GM12801 (cell line): ENCODE data around the gene GRIK4.

Experiments
- CTCF ChIP-seq: IDR thresholded peaks from one replicate; pipeline ENCODE4 v1.5.1; 2011; ENCODE audit warnings: control low read depth; ENCODE audit not compliant: insufficient read length; ENCODE audit errors: extremely low read depth

Gene GRIK4

DNA sequence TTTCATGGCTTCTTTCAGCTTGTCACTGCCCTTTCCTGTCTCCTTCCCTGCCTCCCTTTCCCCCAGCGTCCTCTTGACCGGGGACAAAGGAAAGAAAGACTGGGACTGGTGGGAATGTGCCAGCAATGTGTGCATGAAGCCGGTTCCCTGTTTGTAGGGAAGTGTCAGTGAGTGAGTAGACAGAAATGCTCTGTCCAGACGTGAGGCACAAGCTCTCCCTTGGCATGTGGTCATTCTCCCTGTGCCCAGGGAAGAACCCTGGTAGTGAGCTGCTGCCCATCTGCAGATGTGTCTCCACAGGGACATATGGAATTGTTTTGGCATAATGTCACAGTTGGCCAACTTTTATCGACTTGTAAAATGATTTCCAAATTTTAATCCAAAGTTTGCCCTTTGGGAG is 426.0 kb downstream of the GRIK4 start:
- no peak for TF ChIP-seq CTCF

- TF ChIP-seq CTCF: no peak
Measured at GRCh38 chr11:120938260-120938659, 426.7 kb downstream of the GRIK4 start.

GRCh38 chr11:120940160-120940848 is 428.8 kb downstream of the GRIK4 start:
- no peak for TF ChIP-seq CTCF

DNA sequence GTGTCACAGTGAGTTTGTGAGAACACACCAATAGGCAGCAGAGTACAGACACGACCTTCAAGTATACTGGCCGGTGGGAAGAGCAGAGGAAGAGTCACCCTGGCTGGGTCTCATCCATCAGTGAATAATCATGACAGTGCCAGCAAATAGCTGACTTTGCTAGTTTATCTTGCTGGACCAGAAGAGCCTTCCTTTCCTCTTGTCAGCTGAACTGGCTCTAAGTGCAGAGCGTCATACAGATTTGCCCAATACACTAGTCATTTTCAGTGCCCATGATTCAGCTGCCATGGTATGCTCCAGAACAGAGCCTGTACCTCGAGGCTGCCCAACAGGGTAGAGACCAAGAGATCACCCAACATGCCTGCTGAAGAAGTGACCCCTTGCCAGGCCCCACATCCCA is 429.5 kb downstream of the GRIK4 start:
- TF ChIP-seq CTCF: no peak

DNA sequence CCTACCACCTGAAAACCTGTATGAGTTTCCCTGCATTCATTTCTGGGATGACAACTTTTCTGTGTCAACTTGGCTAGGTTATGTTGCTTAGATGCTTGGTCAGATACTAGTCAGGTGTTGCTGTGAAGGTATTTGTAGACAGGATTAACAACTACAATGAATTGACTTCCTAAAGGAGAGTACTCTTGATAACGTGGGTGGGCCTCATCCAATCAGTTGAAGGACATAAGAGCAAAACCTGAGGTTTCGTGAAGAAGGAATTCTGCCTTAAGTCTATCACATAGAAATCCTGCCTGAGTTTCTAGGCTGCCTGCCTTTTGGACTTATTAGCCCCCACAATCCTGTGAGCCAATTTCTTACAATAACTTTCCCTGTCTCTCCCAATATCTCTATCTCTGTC is 431.2 kb downstream of the GRIK4 start:
- no peak for TF ChIP-seq CTCF

GRCh38 chr11:120945042-120945441 is 433.5 kb downstream of the GRIK4 start:
- TF ChIP-seq CTCF: no peak

DNA sequence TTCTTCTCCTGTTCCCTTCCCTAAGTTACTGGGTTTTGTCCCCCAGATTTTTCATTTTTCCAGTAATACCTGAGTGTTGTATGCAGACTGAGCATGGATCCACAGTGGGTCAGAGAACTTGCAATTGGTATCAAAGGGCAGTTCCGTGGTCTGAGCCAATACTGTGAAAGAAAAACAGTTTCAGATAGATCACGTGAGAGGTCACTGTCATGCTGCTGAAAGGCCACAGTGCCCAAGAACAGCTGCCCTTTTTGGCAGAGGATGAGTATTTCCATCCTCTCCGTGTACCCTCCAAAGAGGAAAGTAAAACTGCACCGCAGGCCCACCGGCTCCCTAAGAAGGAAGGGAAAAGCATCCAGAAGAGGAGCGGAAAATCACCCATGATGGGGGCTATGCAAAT is 439.3 kb downstream of the GRIK4 start:
- no peak for TF ChIP-seq CTCF
